Measurements from ENCODE around the gene TRMU. TPM values are rescaled to one million over a fixed set of nuclear protein-coding genes. Genes with fewer than 3 reads are reported as not detected.

The TRMU gene
- total and polyA plus RNA-seq, 2 donors (not counting 3 experiments of a cell fraction or from before 2014, with no cell fraction given): 42.4 to 65.7 TPM

DNA sequence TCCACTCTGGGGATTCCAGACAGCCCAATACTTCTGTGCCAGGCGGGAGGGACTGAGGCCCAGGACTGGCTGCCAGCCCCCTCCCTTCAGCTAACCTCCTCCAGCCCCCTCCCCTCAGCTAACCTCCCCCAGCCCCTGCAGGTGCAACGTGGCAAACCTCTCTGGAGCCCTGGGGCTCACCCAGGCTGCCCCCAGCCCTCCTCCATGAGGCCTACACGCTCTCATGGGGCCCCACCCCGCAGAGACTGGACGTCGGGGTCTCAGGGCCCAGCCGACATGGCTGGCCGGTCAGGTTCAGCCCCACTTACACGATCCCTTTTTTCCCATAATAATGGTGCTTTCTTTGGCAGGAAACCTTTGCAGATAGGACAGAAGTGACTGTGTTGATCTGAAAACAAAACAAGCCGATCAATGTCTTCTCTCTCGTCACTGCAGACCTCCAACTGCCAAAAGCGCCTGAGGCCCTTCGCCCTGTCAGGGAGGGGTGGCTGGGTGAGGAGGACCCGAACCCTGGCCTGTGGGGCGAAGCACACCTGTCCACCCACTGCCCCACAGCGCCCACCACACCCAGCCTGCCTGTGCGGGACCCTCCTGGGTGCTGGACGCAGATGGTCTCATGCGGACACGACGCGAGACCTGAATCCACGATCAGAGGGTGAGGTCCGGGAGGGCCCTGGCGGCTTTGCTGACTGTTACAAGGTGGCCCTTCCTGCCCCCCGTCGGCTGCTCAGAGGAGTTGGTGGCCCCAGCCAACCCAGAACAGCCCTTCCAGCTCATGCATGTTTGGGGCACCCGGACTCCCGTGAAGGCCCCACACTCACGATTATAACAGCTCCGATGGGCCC, 33.6 kb downstream of the TRMU start:
- ChIA-PET POLR2A (no interaction called here), CTCF (interaction anchor here (1.8 to 6.2 kb wide), 2 partner anchors 12 to 171 kb away, joined by 43 to 418 read pairs; partner anchors contain the start of gene CELSR1)
- FAIRE-seq: no peak

More for the DNA sequence above, 33.6 kb downstream of the TRMU start:
- Histone ChIP-seq H3K9ac (replicated peaks; ENCODE audit: extremely low read depth, insufficient read depth, low read length) (no peak overlapping the region), H3K4me1 (ENCODE audit: control insufficient read depth, extremely low read depth, insufficient read depth, low read length) (peaks cover 4% of the 10 kb centered on the region), H3K4me2 (ENCODE audit: insufficient read depth, low read length) (no peak overlapping the region), H3K79me2 (ENCODE audit: control insufficient read depth, insufficient read depth, low read length) (no peaks in the 10 kb centered on the region), H2AFZ (ENCODE audit: low read depth, low read length) (no peak overlapping the region), H3K36me3 (ENCODE audit: control insufficient read depth in 2 of 2, extremely low read depth in 1 of 2, insufficient read depth in 2 of 2, low read length in 2 of 2) (no peaks in the 10 kb centered on the region), H3K4me3 (replicated peaks in 1 of 3; ENCODE audit: insufficient read depth in 1 of 3, low read depth in 1 of 3, low read length in 3 of 3) (no peak overlapping the region), H4K20me1 (replicated peaks; ENCODE audit: control insufficient read depth, extremely low read depth, insufficient read depth, low read length) (no peaks in the 10 kb centered on the region), H3K9me3 (replicated peaks; ENCODE audit: control insufficient read depth, insufficient read depth, low read length) (no peaks in the 10 kb centered on the region), H3K9me1 (replicated peaks; ENCODE audit: control insufficient read depth, extremely low read depth, insufficient read depth, low read length) (no peaks in the 10 kb centered on the region), H3K27me3 (ENCODE audit: control insufficient read depth in 2 of 2, insufficient read depth in 2 of 2, low read length in 2 of 2) (no peaks in the 10 kb centered on the region), H3K27ac (ENCODE audit: insufficient read depth, low read depth, low read length) (no peak overlapping the region)
- dilution Hi-C loops (cut with MboI; ENCODE audit: extremely low pct_ligation_motif_present, low sequenced_read_pairs): no loop called here
- BruUV-seq (replicated peaks): no TSS peak
- intact Hi-C loops (cut with micrococcal nuclease): no loop called here
- TF ChIP-seq EZH2 (IDR thresholded peaks at IDR 0.05; ENCODE audit: borderline replicate concordance, low read depth, low read length, severe bottlenecking) (no peak), JUN (IDR thresholded peaks at IDR 0.05; ENCODE audit: borderline replicate concordance, insufficient read depth, insufficient read length, low read depth) (no peak), POLR2A (IDR thresholded peaks at IDR 0.05; ENCODE audit: low read depth, low read length) (no peak), MAX (IDR thresholded peaks at IDR 0.05; ENCODE audit: insufficient read depth, insufficient read length) (no peak), GATA2 (IDR thresholded peaks at IDR 0.05; ENCODE audit: insufficient read depth, insufficient read length, low read depth, low read length) (no peak), POLR2AphosphoS5 (IDR thresholded peaks at IDR 0.05; ENCODE audit: insufficient read depth, low read depth, low read length) (no peak), MYC (IDR thresholded peaks at IDR 0.05; ENCODE audit: low read depth, low read length) (no peak), FOS (IDR thresholded peaks at IDR 0.05; ENCODE audit: borderline replicate concordance, insufficient read depth, low read length) (no peak)
- TF ChIP-seq, protein P1, sequence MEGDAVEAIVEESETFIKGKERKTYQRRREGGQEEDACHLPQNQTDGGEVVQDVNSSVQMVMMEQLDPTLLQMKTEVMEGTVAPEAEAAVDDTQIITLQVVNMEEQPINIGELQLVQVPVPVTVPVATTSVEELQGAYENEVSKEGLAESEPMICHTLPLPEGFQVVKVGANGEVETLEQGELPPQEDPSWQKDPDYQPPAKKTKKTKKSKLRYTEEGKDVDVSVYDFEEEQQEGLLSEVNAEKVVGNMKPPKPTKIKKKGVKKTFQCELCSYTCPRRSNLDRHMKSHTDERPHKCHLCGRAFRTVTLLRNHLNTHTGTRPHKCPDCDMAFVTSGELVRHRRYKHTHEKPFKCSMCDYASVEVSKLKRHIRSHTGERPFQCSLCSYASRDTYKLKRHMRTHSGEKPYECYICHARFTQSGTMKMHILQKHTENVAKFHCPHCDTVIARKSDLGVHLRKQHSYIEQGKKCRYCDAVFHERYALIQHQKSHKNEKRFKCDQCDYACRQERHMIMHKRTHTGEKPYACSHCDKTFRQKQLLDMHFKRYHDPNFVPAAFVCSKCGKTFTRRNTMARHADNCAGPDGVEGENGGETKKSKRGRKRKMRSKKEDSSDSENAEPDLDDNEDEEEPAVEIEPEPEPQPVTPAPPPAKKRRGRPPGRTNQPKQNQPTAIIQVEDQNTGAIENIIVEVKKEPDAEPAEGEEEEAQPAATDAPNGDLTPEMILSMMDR (IDR thresholded peaks at IDR 0.05; ENCODE audit: extremely low read depth in 1 of 2, insufficient read depth in 1 of 2, low read depth in 1 of 2, low read length in 2 of 2): no peak
- DNase-seq (ENCODE audit: low read depth, low spot score): no peak

Data from endothelial cell of umbilical vein (primary cell).